Panc1 (cell line): Measurements from ENCODE around the gene KMT2B. TPM values are rescaled to one million over a fixed set of nuclear protein-coding genes. Genes with fewer than 3 reads are reported as not detected.

ENCODE experiments used
- ATAC-seq: fragments of 200-7000 bp; cut with Tn5 transposase; 2 replicates; pipeline ENCODE4 v1.9.1; 2020; ENCODE audit warnings: mild to moderate bottlenecking, moderate library complexity
- BruUV-seq: library from RNA; stranded (reverse); fragments of 400-500 nt; replicated peaks from 2 replicates; lab custom pipeline; 2021; lab: Mats Ljungman, UMichigan
- CTCF ChIA-PET: fragments of 300-600 bp; sonication (Branson Sonifier 250); formaldehyde crosslinking; loops from one replicate; lab custom pipeline; 2022; ENCODE audit warnings: antibody characterized with exemption; lab: Charles Lee
- POLR2A ChIA-PET: fragments of 300-600 bp; sonication (Branson Sonifier 250); formaldehyde crosslinking; loops from one replicate; lab custom pipeline; 2022; ENCODE audit warnings: antibody characterized with exemption; lab: Charles Lee
- DNase-seq: peaks from one replicate; pipeline ENCODE4 v3.0.0-alpha.2; 2010; ENCODE audit warnings: low read depth, low spot score
- H3K27ac ChIP-seq: 2 replicates; pipeline ENCODE4 v1.5.1; 2011; ENCODE audit warnings: mild to moderate bottlenecking, low read length, inconsistent platforms
- H3K27me3 ChIP-seq: fragments of 200-500 bp; sonication (Bioruptor generic); 2 replicates; pipeline ENCODE4 v1.6.0; 2014; ENCODE audit warnings: low read length, inconsistent platforms; ENCODE audit not compliant: control insufficient read depth, insufficient read depth
- H3K36me3 ChIP-seq: fragments of 200-500 bp; sonication (Bioruptor generic); 2 replicates; pipeline ENCODE4 v1.5.1; 2014; ENCODE audit warnings: inconsistent platforms, mild to moderate bottlenecking, low read length, moderate library complexity; ENCODE audit not compliant: control insufficient read depth, insufficient read depth
- H3K4me1 ChIP-seq: 2 replicates; pipeline ENCODE4 v1.5.1; 2011; ENCODE audit warnings: inconsistent platforms, mild to moderate bottlenecking, low read length, moderate library complexity; ENCODE audit not compliant: control insufficient read depth, insufficient read depth
- H3K4me3 ChIP-seq, 2 experiments: 2 replicates each; pipeline ENCODE4 v1.5.1; 2011 to 2012; ENCODE audit warnings: low read depth in 2 of 2, low read length in 2 of 2, mild to moderate bottlenecking in 2 of 2, inconsistent platforms in 1 of 2, moderate library complexity in 1 of 2
- H3K9me3 ChIP-seq: fragments of 200-500 bp; sonication (Bioruptor generic); 2 replicates; pipeline ENCODE4 v1.5.1; 2014; ENCODE audit warnings: low read depth, mild to moderate bottlenecking, inconsistent platforms, low read length, moderate library complexity; ENCODE audit not compliant: control insufficient read depth, insufficient read depth
- POLR2AphosphoS5 ChIP-seq: IDR thresholded peaks from 2 replicates; pipeline ENCODE4 v1.6.1; 2012; ENCODE audit warnings: mild to moderate bottlenecking, low read depth, low read length, moderate library complexity
- SIN3A ChIP-seq: IDR thresholded peaks from 2 replicates; pipeline ENCODE4 v1.6.1; 2012; ENCODE audit warnings: low read depth, mild to moderate bottlenecking, low read length, moderate library complexity, borderline replicate concordance; ENCODE audit not compliant: insufficient read depth
- TCF7L2 ChIP-seq: IDR thresholded peaks from 2 replicates; pipeline ENCODE4 v1.6.1; 2011; ENCODE audit warnings: mild to moderate bottlenecking, low read depth, low read length, inconsistent platforms
- in situ Hi-C: cut with HindIII; loops from 2 replicates; pipeline ENCODE4 v1.10.0; 2016; ENCODE audit warnings: low sequenced_read_pairs, low pct_unique_long_range_greater_than_20kb
- intact Hi-C: fragments of 100-400 bp; cut with micrococcal nuclease; formaldehyde crosslinking; loops from one replicate; pipeline ENCODE4 v1.10.0; 2022; ENCODE audit not compliant: unreplicated experiment
- total RNA-seq: library from RNA; stranded (reverse); gene quantifications from one replicate; pipeline ENCODE4 v1.2.1, GENCODE V29; 2021; ENCODE audit not compliant: unreplicated experiment
- TF ChIP-seq, protein P1 (sequence below): fragments of 450-650 bp; IDR thresholded peaks from 2 replicates; pipeline ENCODE4 v1.5.1; 2017; ENCODE audit warnings: mild to moderate bottlenecking
- TF ChIP-seq, protein P2 (sequence below), 2 experiments: IDR thresholded peaks; 2 replicates each; pipeline ENCODE4 v1.6.1; 2011 to 2012; ENCODE audit warnings: low read depth in 2 of 2, control low read depth in 1 of 2, low read length in 1 of 2, mild to moderate bottlenecking in 1 of 2, moderate library complexity in 1 of 2; ENCODE audit not compliant: insufficient read depth in 1 of 2

Gene KMT2B
- total RNA-seq, 1 experiment from 2014 or later, result 68.8 TPM

DNA sequence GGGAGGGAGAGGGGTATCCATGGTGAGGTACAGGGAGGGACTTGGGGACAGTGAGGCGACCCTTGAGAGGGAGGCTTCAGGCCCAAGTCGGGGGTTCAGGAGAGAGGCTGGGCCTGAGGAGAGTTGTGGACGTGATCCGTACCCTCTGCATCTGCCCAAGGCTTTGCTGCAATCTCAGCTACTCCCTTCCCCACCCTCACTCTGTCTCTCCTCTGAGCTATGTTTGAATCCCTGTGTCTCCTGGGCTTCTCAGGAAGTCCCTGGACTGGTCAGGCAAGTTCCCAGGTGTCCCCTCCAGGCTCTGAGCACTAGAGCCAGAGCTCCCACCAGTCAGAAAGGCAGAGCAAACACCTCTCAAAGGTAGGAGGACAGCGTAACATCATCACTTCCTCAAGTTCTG is 32.4 kb downstream of the KMT2B start:
- CTCF ChIA-PET, result no interaction called here
- intact Hi-C loops, result no loop called here
- peaks cover 18% of the 10 kb centered on the region for H3K4me1 ChIP-seq
- H3K4me3 ChIP-seq, result no peak overlapping the region
- no TSS peak for BruUV-seq
- in situ Hi-C loops, result no loop called here
- TF ChIP-seq SIN3A (no peak), POLR2AphosphoS5 (no peak), TCF7L2 (no peak)
- TF ChIP-seq, protein P1, sequence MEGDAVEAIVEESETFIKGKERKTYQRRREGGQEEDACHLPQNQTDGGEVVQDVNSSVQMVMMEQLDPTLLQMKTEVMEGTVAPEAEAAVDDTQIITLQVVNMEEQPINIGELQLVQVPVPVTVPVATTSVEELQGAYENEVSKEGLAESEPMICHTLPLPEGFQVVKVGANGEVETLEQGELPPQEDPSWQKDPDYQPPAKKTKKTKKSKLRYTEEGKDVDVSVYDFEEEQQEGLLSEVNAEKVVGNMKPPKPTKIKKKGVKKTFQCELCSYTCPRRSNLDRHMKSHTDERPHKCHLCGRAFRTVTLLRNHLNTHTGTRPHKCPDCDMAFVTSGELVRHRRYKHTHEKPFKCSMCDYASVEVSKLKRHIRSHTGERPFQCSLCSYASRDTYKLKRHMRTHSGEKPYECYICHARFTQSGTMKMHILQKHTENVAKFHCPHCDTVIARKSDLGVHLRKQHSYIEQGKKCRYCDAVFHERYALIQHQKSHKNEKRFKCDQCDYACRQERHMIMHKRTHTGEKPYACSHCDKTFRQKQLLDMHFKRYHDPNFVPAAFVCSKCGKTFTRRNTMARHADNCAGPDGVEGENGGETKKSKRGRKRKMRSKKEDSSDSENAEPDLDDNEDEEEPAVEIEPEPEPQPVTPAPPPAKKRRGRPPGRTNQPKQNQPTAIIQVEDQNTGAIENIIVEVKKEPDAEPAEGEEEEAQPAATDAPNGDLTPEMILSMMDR, result no peak
- TF ChIP-seq, protein P2, sequence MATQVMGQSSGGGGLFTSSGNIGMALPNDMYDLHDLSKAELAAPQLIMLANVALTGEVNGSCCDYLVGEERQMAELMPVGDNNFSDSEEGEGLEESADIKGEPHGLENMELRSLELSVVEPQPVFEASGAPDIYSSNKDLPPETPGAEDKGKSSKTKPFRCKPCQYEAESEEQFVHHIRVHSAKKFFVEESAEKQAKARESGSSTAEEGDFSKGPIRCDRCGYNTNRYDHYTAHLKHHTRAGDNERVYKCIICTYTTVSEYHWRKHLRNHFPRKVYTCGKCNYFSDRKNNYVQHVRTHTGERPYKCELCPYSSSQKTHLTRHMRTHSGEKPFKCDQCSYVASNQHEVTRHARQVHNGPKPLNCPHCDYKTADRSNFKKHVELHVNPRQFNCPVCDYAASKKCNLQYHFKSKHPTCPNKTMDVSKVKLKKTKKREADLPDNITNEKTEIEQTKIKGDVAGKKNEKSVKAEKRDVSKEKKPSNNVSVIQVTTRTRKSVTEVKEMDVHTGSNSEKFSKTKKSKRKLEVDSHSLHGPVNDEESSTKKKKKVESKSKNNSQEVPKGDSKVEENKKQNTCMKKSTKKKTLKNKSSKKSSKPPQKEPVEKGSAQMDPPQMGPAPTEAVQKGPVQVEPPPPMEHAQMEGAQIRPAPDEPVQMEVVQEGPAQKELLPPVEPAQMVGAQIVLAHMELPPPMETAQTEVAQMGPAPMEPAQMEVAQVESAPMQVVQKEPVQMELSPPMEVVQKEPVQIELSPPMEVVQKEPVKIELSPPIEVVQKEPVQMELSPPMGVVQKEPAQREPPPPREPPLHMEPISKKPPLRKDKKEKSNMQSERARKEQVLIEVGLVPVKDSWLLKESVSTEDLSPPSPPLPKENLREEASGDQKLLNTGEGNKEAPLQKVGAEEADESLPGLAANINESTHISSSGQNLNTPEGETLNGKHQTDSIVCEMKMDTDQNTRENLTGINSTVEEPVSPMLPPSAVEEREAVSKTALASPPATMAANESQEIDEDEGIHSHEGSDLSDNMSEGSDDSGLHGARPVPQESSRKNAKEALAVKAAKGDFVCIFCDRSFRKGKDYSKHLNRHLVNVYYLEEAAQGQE (IDR thresholded peaks at IDR 0.05; ENCODE audit: insufficient read depth in 1 of 2, low read depth in 2 of 2, low read length in 1 of 2), result no peak
- ATAC-seq (no peak), DNase-seq (no peak)
- POLR2A ChIA-PET, result no interaction called here
- no peaks in the 10 kb centered on the region for H3K9me3 ChIP-seq
- H3K27ac ChIP-seq, result no peak overlapping the region
- no peaks in the 10 kb centered on the region for H3K36me3 ChIP-seq
- H3K27me3 ChIP-seq, result no peaks in the 10 kb centered on the region

DNA sequence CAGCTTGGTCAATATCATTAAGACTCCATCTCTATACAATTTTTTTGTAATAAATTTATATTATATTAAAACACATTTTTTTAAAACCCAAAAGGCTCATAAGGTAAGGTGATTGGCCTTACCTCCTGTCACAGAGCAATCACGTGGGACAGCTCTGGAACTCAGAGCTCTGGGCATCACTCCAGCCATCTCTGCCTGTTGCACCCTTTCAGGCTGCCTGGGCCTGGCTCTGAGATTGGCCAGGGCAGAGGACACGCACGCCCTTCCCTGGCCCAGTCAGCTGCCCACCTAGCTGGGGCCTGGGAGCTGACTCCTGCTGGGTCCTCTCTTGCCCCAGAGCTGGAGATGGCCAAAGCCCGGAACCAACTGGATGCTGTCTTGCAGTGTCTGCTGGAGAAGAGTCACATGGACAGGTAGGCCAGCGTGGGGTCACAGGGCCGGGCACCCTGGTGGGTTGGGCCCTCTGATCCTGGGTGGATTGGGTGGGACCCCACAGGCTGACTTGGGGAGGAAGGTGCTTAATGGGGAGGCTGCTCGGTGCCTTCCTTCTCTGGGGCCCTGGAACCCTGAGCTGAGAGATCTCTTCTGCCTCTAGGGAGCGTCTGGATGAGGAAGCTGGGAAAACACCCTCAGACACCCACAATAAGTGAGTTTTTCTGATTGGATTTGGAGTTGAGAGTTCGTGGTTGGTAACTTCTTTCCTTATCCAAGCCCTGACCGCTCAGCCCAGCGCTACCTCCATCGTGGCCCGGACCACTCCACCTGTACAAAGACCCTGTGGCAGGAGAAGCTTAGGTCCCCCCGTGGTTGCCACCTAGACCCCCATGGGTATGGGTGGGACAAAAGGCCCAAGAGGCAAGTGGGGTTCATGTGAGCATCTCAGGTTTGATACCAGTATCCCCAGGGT is 34.3 kb downstream of the KMT2B start:
- Histone ChIP-seq H3K27me3 (no peaks in the 10 kb centered on the region), H3K4me1 (peaks cover 10% of the 10 kb centered on the region), H3K9me3 (no peaks in the 10 kb centered on the region), H3K4me3 (no peak overlapping the region), H3K36me3 (no peaks in the 10 kb centered on the region), H3K27ac (no peak overlapping the region)
- no peak for TF ChIP-seq TCF7L2
- TF ChIP-seq, protein P2 (IDR thresholded peaks at IDR 0.05; ENCODE audit: insufficient read depth in 1 of 2, low read depth in 2 of 2, low read length in 1 of 2), result no peak
- TF ChIP-seq, protein P1, result no peak
- TF ChIP-seq POLR2AphosphoS5, result no peak
- TF ChIP-seq SIN3A, result no peak
- intact Hi-C loops (no loop called here), in situ Hi-C loops (no loop called here)
- DNase-seq, result no peak
- ATAC-seq, result no peak
- BruUV-seq, result no TSS peak
- CTCF ChIA-PET, result interaction anchor here (0.5 to 0.8 kb wide), 2 partner anchors 68 to 186 kb away, joined by 3 to 9 read pairs; no protein-coding TSS in a partner anchor
- POLR2A ChIA-PET, result no interaction called here
